Endothelial cell (in vitro differentiated cells): Measurements from ENCODE around the gene AARS1. TPM values are rescaled to one million over a fixed set of nuclear protein-coding genes. Genes with fewer than 3 reads are reported as not detected.

ENCODE experiments used
- total RNA-seq: library from RNA; stranded (reverse); fragmentation: NEBNext Ultra II Directional; extraction: Animal tissue kit (Norgen Biotek cat#: 25700); gene quantifications from one replicate; pipeline ENCODE4 v1.2.1, GENCODE V29; 2021; ENCODE audit not compliant: unreplicated experiment

Gene AARS1
- total RNA-seq, 1 donor from 2014 or later, result 60.4 TPM

Other genes with a start within 250 kb of the AARS1 start
- 43.4 TPM for gene PDPR, start 175.2 kb downstream of the AARS1 start, total RNA-seq
- gene CLEC18C, start 115.7 kb downstream of the AARS1 start, total RNA-seq, result 1.0 TPM
- gene EXOSC6, start 37.6 kb downstream of the AARS1 start, total RNA-seq, result 25.1 TPM
- 37.1 TPM for gene DDX19B, start 9.7 kb upstream of the AARS1 start, total RNA-seq
- 35.3 TPM for gene DDX19A, start 57.4 kb upstream of the AARS1 start, total RNA-seq
- gene ST3GAL2, start 149.6 kb upstream of the AARS1 start, total RNA-seq, result 87.0 TPM
- 14.7 TPM for gene FCSK, start 165.1 kb upstream of the AARS1 start, total RNA-seq
- 64.1 TPM for gene COG4, start 234.0 kb upstream of the AARS1 start, total RNA-seq
- 228 TPM for gene SF3B3, start 234.3 kb upstream of the AARS1 start, total RNA-seq